ENCODE measurements around the gene FREY1. TPM values are rescaled to one million over a fixed set of nuclear protein-coding genes. Genes with fewer than 3 reads are reported as not detected.
A peak's percentile ranks its signal among the peaks of the same experiment; 100 is the strongest.

The FREY1 gene
- total and polyA plus RNA-seq, 2 of the 8 experiments (the other 6 are each of a cell fraction or from before 2014, with no cell fraction given): 0.32 to 1.1 TPM

DNA sequence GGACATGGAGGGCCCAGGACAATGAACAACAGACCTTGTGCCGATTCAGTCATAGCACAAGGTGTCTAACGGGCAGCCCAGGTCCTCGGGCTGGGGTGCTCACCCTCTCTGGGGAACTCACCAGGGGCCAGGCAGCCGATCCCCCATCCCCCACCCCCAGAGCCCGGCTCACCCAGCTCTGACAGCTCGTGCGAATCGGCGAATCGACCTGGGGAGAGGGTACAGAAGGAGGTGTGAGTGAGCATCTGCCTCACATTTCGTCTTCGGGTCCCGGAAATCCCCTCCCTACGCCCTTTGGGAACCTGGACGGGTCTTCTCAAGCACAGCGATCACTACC, 10.2 kb upstream of the FREY1 start:
- H3K9me3 ChIP-seq (ENCODE audit: insufficient read depth in 2 of 2, low read depth in 1 of 2, low read length in 1 of 2): no peaks in the 10 kb centered on the region
- DNase-seq (ENCODE audit: low read depth in 1 of 2, low spot score in 2 of 2) (no peak), FAIRE-seq (no peak)
- no peak overlapping the region; the same call in 1 of the 2 replicates for H2BK5ac ChIP-seq (ENCODE audit: low read depth, low read length)
- H2AK5ac ChIP-seq (ENCODE audit: low read depth, low read length): no peak overlapping the region
- H3K36me3 ChIP-seq (ENCODE audit: control insufficient read depth in 2 of 4, insufficient read depth in 4 of 4, low read length in 3 of 4): peaks cover 3 to 21% (median 15%) of the 10 kb centered on the region in 4 experiments; a peak in 7 of 8 replicates
- H3K4me2 ChIP-seq (ENCODE audit: insufficient read depth in 1 of 2, low read depth in 2 of 2, low read length in 2 of 2): peak overlapping the region; percentile 91 to 97
- H2AFZ ChIP-seq (ENCODE audit: low read length): no peak overlapping the region
- H3K9ac ChIP-seq (replicated peaks in 1 of 4; ENCODE audit: extremely low read depth in 1 of 4, low read depth in 3 of 4, low read length in 3 of 4): peak overlapping the region in 3 of 4 experiments; percentile 44 to 70 (median 45); a peak in 6 of 7 replicates
- H3K23me2 ChIP-seq (ENCODE audit: low read depth, low read length): peaks cover 17% of the 10 kb centered on the region
- H3K79me1 ChIP-seq (ENCODE audit: low read depth, low read length): peaks cover 8% of the 10 kb centered on the region; the same call in 1 of the 2 replicates
- H4K8ac ChIP-seq (ENCODE audit: extremely low read depth, insufficient read depth, low read length): no peak overlapping the region
- H3K27me3 ChIP-seq (replicated peaks in 1 of 4; ENCODE audit: control insufficient read depth in 3 of 4, extremely low read depth in 1 of 4, insufficient read depth in 3 of 4, low read length in 3 of 4): peaks cover 0 to 9% (median 0%) of the 10 kb centered on the region in 4 experiments; a peak in 3 of 7 replicates
- 14% methylated on average over 16 of the region's 16 CpGs; no CpG with 5 or more reads in 1 of the 2 experiments for WGBS, 2 experiments (ENCODE audit: extremely low coverage in 1 of 2, insufficient coverage in 1 of 2, insufficient read length in 1 of 2, insufficient replicate concordance in 2 of 2, low coverage in 1 of 2, low lambda C conversion rate in 2 of 2, missing lambda C conversion rate in 1 of 2)
- H3K4me1 ChIP-seq (replicated peaks in 1 of 4; ENCODE audit: control insufficient read depth in 3 of 4, insufficient read depth in 4 of 4, low read length in 3 of 4): peaks cover 12 to 28% (median 20%) of the 10 kb centered on the region in 4 experiments
- CTCF ChIA-PET (ENCODE audit: partially characterized antibody): interaction anchor here (1.6 to 4.7 kb wide), 4 partner anchors 37 to 74 kb away, joined by 5 to 33 read pairs (median 10); no protein-coding TSS in a partner anchor
- peaks cover 0 to 6% of the 10 kb centered on the region in 2 experiments; a peak in 1 of 4 replicates for H3K79me2 ChIP-seq (ENCODE audit: control insufficient read depth in 1 of 2, insufficient read depth in 2 of 2, low read length in 2 of 2)
- no peak overlapping the region for H2BK20ac ChIP-seq (ENCODE audit: low read length)
- H3K56ac ChIP-seq (replicated peaks; ENCODE audit: insufficient read length, low read depth, low read length): no peak overlapping the region
- no peak overlapping the region for H3K4ac ChIP-seq (replicated peaks; ENCODE audit: insufficient read length, low read depth, low read length)
- H4K91ac ChIP-seq (replicated peaks; ENCODE audit: insufficient read length, low read length): no peak overlapping the region
- no peak overlapping the region for H3K14ac ChIP-seq (ENCODE audit: insufficient read length)
- H3K23ac ChIP-seq (ENCODE audit: insufficient read length): no peak overlapping the region
- peak overlapping the region; percentile 64; the same call in 1 of the 2 replicates for H3K27ac ChIP-seq (ENCODE audit: low read depth, low read length)
- POLR2A ChIA-PET (ENCODE audit: partially characterized antibody): interaction anchor here (0.6 to 5.4 kb wide), 10 partner anchors 10 to 384 kb away, joined by 3 to 36 read pairs (median 4); partner anchors contain the start of genes FREY1 and PHF21A
- H2BK15ac ChIP-seq (ENCODE audit: low read length): no peak overlapping the region
- no peak overlapping the region for H3K18ac ChIP-seq (ENCODE audit: extremely low read depth, low read length)
- peaks cover 4 to 19% of the 10 kb centered on the region in 2 experiments for H4K20me1 ChIP-seq (replicated peaks in 1 of 2; ENCODE audit: control insufficient read depth in 1 of 2, insufficient read depth in 2 of 2, low read length in 2 of 2)
- H2BK12ac ChIP-seq (ENCODE audit: low read depth, low read length): no peak overlapping the region
- no peak overlapping the region for H4K5ac ChIP-seq (ENCODE audit: insufficient read length, low read depth, low read length)
- H2BK120ac ChIP-seq (replicated peaks; ENCODE audit: low read depth, low read length): no peak overlapping the region
- H3K4me3 ChIP-seq (ENCODE audit: extremely low read depth in 1 of 4, insufficient read depth in 2 of 4, low read depth in 3 of 4, low read length in 4 of 4): peak overlapping the region; percentile 84 to 90 (median 88)
- no peak for TF ChIP-seq TAF7 (optimal IDR thresholded peaks at IDR 0.05; ENCODE audit: borderline replicate concordance, low read depth, low read length)
- TF ChIP-seq BCL11A (IDR thresholded peaks at IDR 0.05; ENCODE audit: low read depth in 2 of 2, low read length in 2 of 2): no peak
- no peak for TF ChIP-seq KDM1A (IDR thresholded peaks at IDR 0.05; ENCODE audit: borderline replicate concordance, low read length)
- no peak for TF ChIP-seq PHF8 (conservative IDR thresholded peaks at IDR 0.05; ENCODE audit: low read depth, low read length)
- no peak for TF ChIP-seq TEAD4 (IDR thresholded peaks at IDR 0.05; ENCODE audit: low read depth, low read length)
- TF ChIP-seq, protein P1, sequence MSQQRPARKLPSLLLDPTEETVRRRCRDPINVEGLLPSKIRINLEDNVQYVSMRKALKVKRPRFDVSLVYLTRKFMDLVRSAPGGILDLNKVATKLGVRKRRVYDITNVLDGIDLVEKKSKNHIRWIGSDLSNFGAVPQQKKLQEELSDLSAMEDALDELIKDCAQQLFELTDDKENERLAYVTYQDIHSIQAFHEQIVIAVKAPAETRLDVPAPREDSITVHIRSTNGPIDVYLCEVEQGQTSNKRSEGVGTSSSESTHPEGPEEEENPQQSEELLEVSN (IDR thresholded peaks at IDR 0.05): no peak
- no peak for TF ChIP-seq CBX5 (IDR thresholded peaks at IDR 0.05; ENCODE audit: low read depth, low read length)
- TF ChIP-seq TAF1 (IDR thresholded peaks at IDR 0.05; ENCODE audit: low read depth, low read length): no peak
- no peak for TF ChIP-seq CHD2 (IDR thresholded peaks at IDR 0.05; ENCODE audit: low read length)
- no peak for TF ChIP-seq CTBP2 (IDR thresholded peaks at IDR 0.05; ENCODE audit: borderline replicate concordance, insufficient read depth, insufficient read length, low read length)
- TF ChIP-seq ZNF274 (IDR thresholded peaks at IDR 0.05; ENCODE audit: borderline replicate concordance, extremely low read depth, low read length): no peak
